Thyroid gland (tissue), 4 donors: ENCODE results near the gene ZNF300.

Source experiments
- POLR2A ChIP-seq, 2 donors: fragments of 450-650 bp; IDR thresholded peaks; one replicate each; pipeline ENCODE4 v1.6.1; 2017; ENCODE audit warnings: antibody characterized with exemption in 2 of 2, mild to moderate bottlenecking in 2 of 2, moderate library complexity in 1 of 2
- TF ChIP-seq, protein P1 (sequence below), 6 experiments: fragments of 200-600 bp in 3 of 6; fragments of 450-650 bp in 3 of 6; sonication (generic) in 3 of 6; IDR thresholded peaks; one replicate each; pipeline ENCODE4 v1.5.1; 2016 to 2019; ENCODE audit warnings: antibody characterized with exemption in 6 of 6, mild to moderate bottlenecking in 2 of 6, inconsistent platforms in 1 of 6, moderate library complexity in 1 of 6

DNA sequence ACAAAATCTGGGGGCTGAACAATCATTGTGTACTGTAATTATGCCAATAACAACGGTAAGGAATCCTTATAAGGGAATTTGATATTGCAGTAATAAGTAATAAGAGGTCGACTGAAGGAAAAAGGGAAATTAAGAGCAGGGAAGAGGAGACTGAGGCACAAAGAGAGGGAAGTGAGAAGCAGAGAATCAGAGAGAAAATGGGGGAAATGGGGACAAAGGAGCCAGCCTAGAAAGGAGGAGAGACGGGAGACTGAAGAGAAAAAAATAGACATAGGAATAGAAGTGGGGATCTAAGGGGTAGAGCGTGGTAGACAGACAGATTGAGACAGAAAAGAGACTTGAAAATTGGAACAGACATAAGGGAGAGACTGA is 518 bp upstream of the ZNF300 start:
- TF ChIP-seq, protein P1, sequence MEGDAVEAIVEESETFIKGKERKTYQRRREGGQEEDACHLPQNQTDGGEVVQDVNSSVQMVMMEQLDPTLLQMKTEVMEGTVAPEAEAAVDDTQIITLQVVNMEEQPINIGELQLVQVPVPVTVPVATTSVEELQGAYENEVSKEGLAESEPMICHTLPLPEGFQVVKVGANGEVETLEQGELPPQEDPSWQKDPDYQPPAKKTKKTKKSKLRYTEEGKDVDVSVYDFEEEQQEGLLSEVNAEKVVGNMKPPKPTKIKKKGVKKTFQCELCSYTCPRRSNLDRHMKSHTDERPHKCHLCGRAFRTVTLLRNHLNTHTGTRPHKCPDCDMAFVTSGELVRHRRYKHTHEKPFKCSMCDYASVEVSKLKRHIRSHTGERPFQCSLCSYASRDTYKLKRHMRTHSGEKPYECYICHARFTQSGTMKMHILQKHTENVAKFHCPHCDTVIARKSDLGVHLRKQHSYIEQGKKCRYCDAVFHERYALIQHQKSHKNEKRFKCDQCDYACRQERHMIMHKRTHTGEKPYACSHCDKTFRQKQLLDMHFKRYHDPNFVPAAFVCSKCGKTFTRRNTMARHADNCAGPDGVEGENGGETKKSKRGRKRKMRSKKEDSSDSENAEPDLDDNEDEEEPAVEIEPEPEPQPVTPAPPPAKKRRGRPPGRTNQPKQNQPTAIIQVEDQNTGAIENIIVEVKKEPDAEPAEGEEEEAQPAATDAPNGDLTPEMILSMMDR (IDR thresholded peaks at IDR 0.05), result no peak
- no peak for TF ChIP-seq POLR2A (IDR thresholded peaks at IDR 0.05)
